OCI-M1 (cell line): ENCODE data around the gene SLC17A4.
A peak's percentile ranks its signal among the peaks of the same experiment; 100 is the strongest.

Source experiments
- DNase-seq: peaks from one replicate; lab custom pipeline; 2025; lab: John Stamatoyannopoulos, UW

Gene SLC17A4, protein sequence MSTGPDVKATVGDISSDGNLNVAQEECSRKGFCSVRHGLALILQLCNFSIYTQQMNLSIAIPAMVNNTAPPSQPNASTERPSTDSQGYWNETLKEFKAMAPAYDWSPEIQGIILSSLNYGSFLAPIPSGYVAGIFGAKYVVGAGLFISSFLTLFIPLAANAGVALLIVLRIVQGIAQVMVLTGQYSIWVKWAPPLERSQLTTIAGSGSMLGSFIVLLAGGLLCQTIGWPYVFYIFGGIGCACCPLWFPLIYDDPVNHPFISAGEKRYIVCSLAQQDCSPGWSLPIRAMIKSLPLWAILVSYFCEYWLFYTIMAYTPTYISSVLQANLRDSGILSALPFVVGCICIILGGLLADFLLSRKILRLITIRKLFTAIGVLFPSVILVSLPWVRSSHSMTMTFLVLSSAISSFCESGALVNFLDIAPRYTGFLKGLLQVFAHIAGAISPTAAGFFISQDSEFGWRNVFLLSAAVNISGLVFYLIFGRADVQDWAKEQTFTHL

DNA sequence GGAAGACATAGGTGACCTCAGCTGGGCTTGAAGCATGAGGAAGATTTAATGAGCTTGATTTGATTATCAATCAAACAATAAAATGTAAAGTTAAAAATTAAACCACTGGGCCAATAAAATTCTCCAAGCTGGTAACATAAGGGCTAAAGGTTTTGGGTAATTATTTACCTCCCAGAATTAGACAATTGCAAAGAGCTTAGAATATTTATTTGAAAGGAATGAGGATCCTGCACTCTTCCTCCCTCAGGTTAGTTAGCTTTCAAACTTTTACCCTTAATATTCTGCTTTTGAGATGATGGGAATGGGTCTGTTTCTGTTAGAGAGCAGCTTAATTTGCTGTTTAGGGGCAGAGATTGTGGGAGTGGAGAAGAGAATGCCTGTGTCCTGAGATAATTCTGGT is at the start of gene SLC17A4:
Gene SLC17A4 (plus strand): TSS at position 208 of the 400 bp plus-strand sequence. CDS start 7,221 bp downstream, outside the sequence.
- no peak for DNase-seq

DNA sequence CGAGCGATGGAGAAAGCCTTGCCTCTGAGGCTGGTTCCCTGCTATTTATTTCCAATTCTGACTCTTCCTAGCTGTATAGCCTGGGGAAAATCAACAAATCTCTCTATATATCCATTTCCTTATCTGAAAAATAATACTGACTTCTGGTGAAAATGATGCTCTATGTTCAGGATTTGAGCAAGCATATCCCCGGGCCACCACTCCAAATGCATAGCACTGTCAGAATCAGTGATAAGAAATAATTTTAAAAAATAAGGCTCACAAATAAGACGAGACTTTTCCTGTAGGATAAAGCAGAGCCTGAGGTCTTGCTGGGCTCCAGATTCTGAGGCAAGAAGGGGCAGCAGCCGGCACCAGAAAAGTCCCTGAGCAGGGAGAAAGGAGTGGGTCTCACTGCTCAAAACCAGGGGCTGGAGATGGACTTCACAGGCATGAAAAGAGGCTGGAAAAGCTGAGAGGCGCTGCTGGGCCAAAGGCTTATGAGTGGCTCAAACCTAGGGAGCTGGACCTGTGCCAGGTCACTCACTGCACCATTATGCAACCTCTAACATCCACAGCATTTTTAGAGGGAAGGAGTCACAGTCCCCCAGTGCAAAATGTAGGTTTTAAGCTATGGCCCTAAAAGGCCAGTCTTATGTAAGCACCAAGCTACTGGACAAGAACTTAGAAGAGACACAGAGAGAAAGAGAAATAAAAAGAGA is 48.1 kb upstream of the SLC17A4 start:
- DNase-seq: peak; percentile 62

DNA sequence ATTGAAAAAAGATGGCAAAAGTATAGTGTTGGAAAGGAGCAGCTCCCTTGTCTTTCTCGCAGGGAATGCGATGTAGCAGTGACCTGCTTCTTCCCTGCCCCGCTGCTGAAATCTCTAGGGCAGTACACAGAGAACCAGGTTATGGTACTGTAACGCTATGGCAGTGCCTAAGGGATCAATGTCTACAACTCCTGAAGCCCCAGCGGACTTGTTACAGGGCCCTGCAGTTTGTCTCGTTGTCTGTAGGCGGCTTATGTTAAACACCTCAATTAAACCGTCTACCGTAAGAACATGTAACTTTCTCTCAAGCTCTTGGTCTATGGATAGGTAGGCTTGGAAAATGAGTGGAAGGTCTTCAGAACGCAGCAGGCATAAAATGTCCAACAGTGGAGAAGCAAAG is 44.8 kb upstream of the SLC17A4 start:
- no peak for DNase-seq

DNA sequence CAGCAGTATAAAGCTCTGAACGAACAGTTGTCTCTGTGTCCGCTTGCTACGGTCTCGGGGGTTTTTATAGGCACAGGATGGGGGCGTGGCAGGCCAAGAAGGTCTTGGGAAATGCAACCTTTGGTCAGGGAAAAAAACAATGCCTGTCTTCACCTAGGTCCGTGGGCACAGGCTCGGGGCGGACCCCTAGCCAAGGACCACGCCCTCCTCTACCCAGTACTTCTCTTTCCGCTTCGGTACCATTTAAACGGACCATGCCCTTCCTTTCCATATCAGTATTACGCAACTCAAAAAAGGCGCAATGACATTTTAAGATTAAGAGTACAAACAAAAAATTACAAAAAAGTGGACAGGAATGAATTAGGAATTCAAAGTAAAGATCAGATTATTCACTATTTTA is 44.3 kb upstream of the SLC17A4 start:
- no peak for DNase-seq

DNA sequence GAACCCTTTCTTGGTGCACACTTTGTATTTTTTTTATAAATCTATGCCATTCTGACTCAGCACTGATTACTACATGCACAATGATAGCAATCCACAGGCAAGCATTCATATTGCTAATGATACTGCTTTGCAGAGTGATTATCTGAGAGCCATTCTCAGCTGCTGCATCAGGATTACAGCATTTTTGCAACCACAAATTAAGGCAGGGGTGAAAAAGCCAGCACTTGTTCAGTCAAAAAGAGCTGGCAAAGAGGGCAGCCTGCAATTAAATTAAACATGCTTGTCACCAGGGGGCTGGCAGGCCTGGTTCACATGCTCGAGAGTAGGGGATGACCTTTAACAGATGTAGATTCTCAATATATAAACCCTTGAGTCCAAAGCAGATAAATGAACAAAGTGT is 40.7 kb upstream of the SLC17A4 start:
- DNase-seq: peak; percentile 26

DNA sequence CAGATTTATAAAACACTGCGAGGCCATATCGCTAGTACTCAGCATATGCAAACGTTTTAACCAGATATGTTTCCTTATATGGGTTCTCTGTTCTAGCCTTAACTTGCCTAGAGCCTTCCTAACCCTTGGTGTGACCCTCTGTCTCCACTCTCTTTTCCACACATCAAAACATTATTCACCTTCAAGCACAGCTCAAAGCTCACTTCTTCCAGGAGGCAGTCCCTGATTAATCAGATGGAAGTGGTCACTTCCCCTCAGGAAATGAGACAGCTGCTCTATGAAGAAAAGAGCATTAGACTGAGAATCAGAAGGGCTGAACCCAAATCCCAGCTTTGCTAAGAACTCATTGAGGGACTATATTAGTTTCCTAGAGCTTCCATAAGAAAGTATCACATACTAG is 39.8 kb upstream of the SLC17A4 start:
- peak; percentile 70 for DNase-seq

DNA sequence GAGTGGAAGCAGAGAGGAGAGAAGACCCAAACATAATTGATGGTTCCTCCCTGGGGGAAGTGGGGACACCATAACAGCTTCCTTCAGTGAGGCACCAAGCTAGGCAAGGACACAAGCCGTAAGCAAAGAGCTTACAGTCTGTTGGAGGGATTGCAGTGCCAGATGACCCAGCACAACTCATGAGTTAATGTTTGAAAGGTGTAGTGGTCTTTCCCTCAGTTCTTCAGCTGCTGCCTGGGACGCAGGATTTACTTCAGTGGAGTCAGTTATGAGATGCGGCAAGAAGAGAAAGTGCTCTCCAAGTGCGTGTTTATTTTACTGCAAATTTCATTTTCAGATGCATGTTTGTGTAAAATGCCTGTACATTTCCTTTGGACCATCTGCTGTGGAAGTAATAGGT is 38.7 kb upstream of the SLC17A4 start:
- no peak for DNase-seq

DNA sequence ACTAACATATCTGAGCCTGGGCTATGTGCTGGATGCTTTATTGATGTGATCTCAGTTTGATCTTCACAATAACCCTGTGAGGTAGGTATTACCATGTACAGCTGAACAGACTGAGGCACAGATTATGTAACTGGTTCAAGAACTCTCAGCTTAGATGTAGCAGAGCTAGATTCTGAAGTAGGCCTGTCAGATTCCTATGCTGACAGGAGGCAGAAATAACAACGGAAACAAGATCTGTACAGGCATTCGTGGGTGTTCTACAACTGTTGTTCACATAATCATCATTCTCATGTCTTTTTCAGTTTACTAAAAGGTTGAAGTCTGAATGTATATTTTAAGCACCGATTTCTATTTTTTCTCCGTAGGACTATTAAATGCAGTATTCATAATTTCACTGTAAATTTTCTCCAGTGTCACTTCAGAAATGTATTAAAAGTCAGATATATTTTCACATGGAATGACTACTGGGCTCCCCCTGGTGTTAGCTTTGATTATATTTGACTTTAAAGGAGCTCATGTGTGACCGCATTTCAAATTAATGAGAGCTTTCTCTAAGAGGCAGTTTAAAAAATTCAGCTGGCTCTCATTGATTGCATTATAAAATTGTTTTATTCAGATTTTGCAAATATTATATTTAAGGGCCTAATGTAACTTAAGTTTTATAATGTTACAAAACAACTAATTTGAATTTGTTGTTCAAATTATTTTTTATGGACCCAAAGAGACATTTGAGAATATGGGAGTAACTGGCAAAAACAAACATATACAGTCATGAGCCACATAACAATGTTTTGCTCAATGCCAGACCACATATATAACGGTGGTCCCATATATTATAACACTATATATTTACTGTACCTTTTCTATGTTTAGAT is 36.4 kb upstream of the SLC17A4 start:
- DNase-seq: peak; percentile 89

DNA sequence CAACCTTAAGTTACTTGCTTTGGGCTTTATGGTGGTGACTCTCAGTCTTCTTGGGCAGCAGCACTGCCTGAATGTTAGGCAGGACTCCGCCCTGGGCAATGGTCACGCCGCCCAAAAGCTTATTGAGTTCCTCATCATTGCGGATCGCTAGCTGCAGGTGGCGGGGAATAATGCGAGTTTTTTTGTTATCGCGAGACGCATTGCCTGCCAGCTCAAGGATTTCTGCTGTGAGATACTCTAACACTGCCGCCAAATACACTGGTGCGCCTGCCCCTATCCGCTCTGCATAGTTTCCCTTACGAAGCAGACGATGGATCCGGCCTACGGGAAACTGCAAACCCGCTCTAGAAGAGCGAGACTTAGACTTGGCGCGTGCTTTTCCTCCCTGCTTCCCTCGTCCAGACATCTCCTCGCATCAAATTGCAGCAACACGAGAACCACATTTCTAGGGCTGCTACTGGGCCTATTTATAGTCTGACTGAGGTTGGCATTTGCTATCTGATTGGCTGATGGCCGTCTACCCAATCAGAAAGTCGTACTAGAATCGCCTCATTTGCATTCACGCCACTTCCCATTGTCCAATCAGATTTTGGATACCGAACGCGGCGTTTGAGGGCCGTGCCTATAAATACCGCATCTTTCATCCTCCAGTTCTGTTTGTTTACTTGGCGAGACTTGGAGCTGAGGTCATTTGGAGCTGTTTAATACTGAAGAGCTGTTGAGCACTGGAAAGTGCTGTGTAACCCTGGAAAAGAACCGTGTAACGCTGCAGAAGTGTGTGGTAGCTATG is 28.2 kb upstream of the SLC17A4 start:
- DNase-seq: no peak

DNA sequence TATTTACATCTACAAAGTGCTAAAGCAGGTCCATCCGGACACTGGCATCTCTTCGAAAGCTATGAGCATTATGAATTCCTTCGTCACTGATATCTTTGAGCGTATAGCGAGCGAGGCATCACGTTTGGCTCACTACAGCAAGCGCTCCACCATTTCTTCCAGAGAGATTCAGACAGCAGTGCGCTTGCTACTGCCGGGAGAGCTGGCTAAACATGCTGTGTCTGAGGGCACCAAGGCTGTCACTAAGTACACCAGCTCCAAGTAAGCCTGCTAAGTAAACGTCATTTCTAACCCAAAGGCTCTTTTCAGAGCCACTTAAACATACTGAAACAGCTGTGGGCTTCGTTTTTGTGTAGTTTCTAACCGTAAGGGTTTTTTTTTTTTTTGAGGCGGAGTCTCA is 27.5 kb upstream of the SLC17A4 start:
- no peak for DNase-seq

DNA sequence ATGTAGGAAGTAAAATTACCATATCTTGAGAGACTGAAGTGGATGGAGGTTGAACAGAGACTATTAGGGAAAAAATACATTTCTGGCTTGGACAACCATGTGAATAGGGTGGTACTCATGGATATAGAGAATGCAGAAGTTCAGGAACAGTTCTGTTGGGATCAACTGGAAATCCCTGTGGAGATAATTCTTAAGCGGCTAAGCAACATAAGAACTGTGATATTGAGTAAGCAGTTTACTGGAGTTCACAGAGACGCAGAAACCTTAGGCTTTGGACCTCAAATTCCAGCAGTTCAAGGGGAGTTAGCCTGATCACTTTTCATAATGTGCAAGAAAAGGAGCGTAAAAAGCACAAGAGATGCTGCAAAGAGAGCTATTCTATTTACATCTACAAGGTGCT is 23.6 kb upstream of the SLC17A4 start:
- no peak for DNase-seq

DNA sequence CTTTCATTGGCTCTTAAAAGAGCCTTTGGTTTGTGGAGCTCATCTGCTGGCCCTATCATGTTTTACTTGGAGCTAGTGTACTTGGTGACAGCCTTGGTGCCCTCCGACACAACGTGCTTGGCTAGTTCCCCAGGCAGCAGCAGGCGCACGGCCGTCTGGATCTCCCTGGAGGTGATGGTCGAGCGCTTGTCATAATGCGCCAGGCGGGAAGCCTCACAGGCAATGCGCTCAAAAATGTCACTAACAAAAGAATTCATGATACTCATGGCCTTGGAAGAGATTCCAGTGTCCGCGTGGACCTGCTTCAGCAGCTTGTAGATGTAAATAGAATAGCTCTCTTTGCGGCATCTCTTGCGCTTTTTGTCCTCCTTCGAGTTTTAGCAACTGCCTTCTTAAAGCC is 22.8 kb upstream of the SLC17A4 start:
- DNase-seq: no peak

DNA sequence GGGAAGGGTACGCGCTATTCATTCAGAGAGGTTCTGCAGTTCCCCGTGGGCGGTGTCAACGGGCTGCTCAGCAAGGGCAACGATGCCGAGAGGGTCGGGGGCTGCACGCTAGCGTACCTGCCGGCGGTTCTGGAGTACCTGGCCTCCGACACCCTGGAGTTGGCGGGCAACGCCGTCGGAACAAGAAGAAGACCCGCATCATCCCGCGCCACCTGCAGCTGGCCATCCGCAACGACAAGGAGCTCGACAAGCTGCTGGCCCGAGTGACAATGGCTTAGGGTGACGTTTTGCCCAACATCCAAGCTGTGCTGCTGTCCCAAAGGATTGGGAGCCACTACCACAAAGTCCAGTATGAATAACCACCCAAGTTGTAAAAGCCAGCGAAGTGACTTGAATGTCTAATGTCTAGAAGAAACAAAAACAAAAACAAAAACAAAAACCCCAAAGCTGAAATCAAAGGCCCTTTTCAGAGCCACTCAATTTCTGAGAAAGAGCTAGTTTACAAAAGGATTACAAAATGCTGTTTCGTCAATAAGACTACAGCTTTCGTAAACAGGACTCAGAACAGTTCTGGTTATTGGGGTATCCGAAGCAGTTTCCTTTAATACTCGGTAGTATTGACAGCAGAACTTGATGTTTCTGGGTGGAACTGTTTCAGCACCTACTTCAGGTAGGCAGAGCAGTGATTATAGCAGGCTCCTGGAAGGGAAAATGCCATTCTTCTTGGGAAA is 21.9 kb upstream of the SLC17A4 start:
- no peak for DNase-seq

DNA sequence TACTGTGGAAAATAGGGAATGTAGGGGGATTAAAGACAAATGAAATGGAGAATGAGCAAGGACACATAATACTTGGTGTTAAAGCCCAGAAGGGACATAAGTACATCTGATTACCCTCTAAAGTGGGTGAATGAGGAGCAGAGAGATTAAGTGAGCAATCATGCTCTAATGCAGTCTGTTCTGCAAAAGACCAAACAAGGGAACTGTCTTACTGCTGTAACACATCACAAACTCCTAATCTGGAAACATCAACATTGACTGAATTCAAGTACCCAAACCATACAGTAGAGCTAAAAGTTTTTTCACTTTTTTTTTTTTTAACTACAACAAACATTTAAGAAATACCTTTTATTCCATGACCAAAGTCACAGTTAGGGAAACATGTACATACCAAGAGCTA is 19.3 kb upstream of the SLC17A4 start:
- no peak for DNase-seq

DNA sequence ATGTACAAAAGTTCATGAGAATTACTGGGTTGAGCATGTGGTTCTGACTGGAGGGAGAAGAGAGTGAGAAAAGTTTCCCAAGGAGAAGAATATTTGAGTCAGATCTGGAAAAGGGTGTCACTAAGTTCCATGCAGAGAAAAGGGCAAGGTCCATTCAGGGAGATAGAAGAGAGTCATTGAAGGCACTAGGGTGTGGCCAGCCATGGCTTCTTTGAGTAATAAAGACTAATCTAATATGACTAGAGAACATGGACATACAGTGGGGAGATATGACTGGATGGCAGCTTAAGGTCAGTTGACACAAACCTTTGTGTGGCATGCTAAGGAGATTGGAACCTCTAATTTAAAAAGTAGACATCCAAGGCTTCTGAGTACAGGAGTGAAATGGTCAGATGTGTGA is 10.7 kb upstream of the SLC17A4 start:
- DNase-seq: no peak

DNA sequence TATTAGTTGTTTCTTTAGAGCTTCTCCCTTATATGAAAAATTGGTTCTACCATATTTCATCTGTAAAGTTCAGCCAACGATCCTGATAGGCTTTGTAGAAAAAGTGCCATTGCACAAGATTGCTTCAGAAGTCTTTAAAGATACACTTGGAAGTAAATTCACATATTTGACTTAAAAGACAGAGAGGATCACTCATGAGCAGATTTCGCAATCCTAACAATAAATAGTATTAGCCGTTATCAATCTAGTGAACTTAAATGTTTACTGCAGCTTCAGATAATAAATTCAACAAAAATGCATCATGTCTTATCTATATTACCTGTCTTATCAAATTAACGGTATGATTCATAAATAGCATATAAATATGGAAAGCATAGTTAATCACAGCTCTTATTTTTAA is 8.7 kb upstream of the SLC17A4 start:
- no peak for DNase-seq

DNA sequence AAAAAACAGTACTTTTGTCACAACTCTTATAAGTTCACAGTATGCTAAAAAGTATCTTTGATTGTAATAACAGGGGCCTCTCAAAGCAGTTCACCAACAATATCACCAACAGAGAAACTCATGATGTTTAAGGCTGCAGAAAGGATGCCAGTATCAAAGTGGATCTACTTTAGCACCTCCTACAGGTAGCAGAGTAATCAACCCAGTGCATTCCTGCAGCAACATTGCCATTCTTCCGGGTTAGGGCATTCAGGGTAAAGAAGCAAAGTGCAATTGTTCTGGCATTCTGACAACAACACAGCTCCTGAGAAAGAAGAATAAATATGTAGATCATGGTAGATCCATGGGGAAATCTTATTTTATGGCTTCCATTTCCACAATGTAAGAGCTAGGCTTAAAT is 7.6 kb upstream of the SLC17A4 start:
- DNase-seq: no peak

DNA sequence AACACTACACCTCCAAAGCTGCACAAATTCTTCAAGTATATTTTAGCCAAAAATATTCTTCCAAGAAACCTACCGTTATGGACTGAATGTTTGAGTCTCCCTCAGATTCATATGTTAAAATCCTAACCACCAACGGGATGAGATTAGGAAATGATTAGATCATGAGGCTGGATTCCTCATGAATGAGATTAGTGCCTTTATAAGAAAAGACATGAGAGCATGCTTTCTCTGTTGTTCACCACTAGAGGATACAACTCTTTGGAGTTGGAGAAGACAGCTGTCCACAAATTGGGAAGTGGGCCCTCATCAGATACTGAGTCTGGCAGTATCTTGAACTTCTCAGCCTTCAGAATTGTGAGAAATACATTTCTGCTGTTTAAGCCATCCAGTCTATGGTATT is 7.1 kb upstream of the SLC17A4 start:
- DNase-seq: peak; percentile 44

DNA sequence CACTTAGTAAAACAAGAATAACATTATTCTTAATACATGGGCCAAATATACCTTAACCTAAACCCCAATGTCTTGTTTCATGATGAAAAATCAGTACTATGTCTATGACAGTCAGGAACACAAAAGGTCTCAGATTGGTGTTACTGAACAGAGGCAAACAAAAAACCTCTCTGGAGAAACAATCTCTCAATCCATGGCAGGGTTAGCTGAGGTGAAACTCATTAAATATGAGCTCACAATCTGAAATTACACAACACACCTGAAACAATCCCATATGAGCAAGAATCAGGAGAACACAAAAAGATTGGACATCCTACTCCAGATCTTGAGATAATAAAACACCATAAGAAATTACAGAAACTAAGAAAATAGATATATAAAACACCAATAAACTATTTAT is 6.5 kb upstream of the SLC17A4 start:
- no peak for DNase-seq

DNA sequence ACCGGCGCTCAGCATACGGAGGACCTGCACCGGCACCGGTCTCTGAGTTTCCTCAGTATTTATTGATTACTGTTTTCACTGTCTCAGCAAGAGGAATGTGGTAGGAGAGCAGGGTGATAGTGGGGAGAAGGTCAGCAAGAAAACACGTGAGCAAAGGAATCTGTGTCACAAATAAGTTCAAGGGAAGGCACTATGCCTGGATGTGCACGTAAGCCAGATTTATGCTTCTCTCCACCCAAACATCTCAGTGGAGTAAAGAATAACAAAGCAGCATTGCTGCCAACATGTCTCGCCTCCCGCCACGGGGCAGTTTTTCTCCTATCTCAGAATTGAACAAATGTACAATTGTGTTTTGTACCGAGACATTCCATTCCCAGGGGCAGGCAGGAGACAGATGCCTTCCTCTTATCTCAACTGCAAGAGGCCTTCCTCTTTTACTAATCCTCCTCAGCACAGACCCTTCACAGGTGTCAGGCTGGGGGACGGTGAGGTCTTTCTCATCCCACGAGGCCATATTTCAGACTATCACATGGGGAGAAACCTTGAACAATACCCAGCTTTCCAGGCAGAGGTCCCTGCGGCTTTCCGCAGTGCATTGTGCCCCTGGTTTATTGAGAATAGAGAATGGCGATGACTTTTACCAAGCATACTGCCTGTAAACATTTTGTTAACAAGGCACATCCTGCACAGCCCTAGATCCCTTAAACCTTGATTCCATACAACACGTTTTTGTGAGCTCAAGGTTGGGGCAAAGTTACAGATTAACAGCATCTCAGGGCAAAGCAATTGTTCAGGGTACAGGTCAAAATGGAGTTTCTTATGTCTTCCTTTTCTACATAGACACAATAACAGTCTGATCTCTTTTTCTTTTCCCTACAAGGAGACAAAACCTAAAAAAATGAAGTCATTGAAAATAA is 5.7 kb upstream of the SLC17A4 start:
- DNase-seq: peak; percentile 47
